Testis (tissue), 3 donors: ENCODE results near the gene MZT2A. TPM values are rescaled to one million over a fixed set of nuclear protein-coding genes. Genes with fewer than 3 reads are reported as not detected.
"Not testable (repeated sequence)": the region's sequence is repeated elsewhere in the genome, so short reads cannot be mapped to it uniquely, and the experiment has no call there.

ENCODE experiments used
- DNase-seq: peaks from one replicate; pipeline ENCODE4 v3.0.0-alpha.2; 2019
- H3K27ac ChIP-seq, 2 donors: fragments of 200-600 bp; sonication (generic); one replicate each; pipeline ENCODE4 v1.5.1; 2019
- H3K27me3 ChIP-seq: fragments of 200-600 bp; sonication (generic); one replicate; pipeline ENCODE4 v1.5.1; 2019
- H3K36me3 ChIP-seq: fragments of 200-600 bp; sonication (generic); one replicate; pipeline ENCODE4 v1.5.1; 2017; ENCODE audit warnings: low read depth; ENCODE audit errors: missing control alignments
- H3K4me1 ChIP-seq: fragments of 200-600 bp; sonication (generic); one replicate; pipeline ENCODE4 v1.5.1; 2019
- H3K4me3 ChIP-seq, 2 donors: fragments of 200-600 bp; sonication (generic); one replicate each; pipeline ENCODE4 v1.5.1; 2017 to 2019
- H3K9me3 ChIP-seq: fragments of 200-600 bp; sonication (generic); one replicate; pipeline ENCODE4 v1.5.1; 2017
- CTCF ChIP-seq, 3 experiments: fragments of 450-650 bp in 2 of 3; fragments of 200-600 bp in 1 of 3; sonication (generic) in 1 of 3; IDR thresholded peaks; one replicate each; pipeline ENCODE4 v1.5.1; 2016 to 2019; ENCODE audit warnings: antibody characterized with exemption in 3 of 3, mild to moderate bottlenecking in 2 of 3, moderate library complexity in 1 of 3
- POLR2A ChIP-seq: fragments of 450-650 bp; IDR thresholded peaks from one replicate; pipeline ENCODE4 v1.6.1; 2017; ENCODE audit warnings: antibody characterized with exemption, mild to moderate bottlenecking, moderate library complexity
- WGBS, 2 donors: methylation state at CpG; one replicate each; pipeline ENCODE4 v1.1.5; 2018; 5-methylcytosine and 5-hydroxymethylcytosine counted together
- intact Hi-C: fragments of 100-400 bp; cut with DNase I; formaldehyde crosslinking; loops from one replicate; pipeline ENCODE4 v1.15.1; 2023; ENCODE audit warnings: low total_unique reads
- polyA plus RNA-seq: library from polyadenylated mRNA; stranded (reverse); fragments of 350-450 nt; fragmentation: Illumina TruSeq; extraction: RNeasy Lipid Tissue Mini Kit (QIAGEN cat#74804); gene quantifications from one replicate; pipeline ENCODE4 v1.2.3, GENCODE V29; 2014; ENCODE audit warnings: low read depth, low replicate concordance; ENCODE audit not compliant: insufficient read depth
- total RNA-seq, 2 donors: library from RNA; depleted of rRNA; stranded (reverse); fragments of >200 nt; gene quantifications; one replicate each; pipeline ENCODE4 v1.2.3, GENCODE V29; 2016

Gene MZT2A
- total and polyA plus RNA-seq, 3 donors from 2014 or later: 67.3 to 113 (median 86.8) TPM

GRCh38 chr2:131517106-131517831, 25.1 kb upstream of the MZT2A start:
- Histone ChIP-seq H3K27ac (no peak overlapping the region), H3K4me1 (peaks cover 14% of the 10 kb centered on the region), H3K36me3 (no peaks in the 10 kb centered on the region), H3K4me3 (no peak overlapping the region), H3K9me3 (no peaks in the 10 kb centered on the region), H3K27me3 (no peaks in the 10 kb centered on the region)
- WGBS, 2 donors: 86 to 91% methylated on average over 9 to 17 of the region's 17 CpGs
- DNase-seq: no peak
- TF ChIP-seq POLR2A (no peak), CTCF (IDR thresholded peaks at IDR 0.05) (no peak)
- intact Hi-C loops: no loop called here

DNA sequence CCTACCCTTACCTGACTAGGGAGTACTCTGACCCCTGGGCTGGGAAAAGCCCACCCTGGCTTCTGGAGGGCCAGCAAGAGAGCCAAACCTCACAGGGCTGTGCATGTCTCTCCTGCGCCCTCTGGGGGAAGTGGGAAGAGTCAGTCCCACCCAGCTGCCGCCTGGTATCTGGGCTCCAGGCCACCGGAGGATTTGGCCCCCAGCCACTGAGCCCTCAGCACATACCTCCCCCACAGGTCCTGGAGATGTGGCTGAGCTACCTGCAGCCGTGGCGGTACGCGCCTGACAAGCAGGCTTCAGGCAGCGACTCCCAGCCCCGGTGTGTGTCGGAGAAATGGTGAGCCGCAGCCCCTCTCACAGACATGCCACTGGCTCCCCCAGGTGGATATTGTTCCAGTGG, 24.4 kb upstream of the MZT2A start:
- peak; percentile 78 for DNase-seq
- H3K4me3 ChIP-seq, intact Hi-C loops, H3K36me3 ChIP-seq, H3K9me3 ChIP-seq, H3K27me3 ChIP-seq, H3K4me1 ChIP-seq, H3K27ac ChIP-seq: not testable (repeated sequence)
- 67% methylated on average over 11 of the region's 11 CpGs for WGBS, 2 donors
- TF ChIP-seq CTCF (IDR thresholded peaks at IDR 0.05): peak in 2 of 3 experiments; percentile 29 to 39

DNA sequence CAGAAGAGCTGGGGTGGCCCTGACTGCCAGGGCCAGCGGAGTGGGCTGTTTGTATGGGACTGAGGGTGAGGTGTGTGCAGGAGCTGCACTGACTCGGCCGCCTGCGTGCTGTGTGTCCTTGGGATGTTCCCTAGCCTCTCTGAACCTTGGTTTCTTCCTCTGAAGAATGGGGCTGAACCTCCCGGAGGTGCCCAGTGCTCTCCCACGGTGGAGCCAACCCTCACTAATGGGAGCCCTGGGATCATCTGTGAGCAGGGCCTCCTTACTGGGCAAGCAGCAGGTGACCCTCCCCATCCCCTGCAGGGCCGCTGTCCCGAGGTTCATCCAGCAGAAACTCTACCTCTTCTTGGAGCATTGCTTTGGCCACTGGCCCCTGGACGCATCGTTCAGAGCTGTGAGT, 23.8 kb upstream of the MZT2A start:
- Histone ChIP-seq H3K9me3 (no peaks in the 10 kb centered on the region), H3K4me3 (no peak overlapping the region), H3K36me3 (no peaks in the 10 kb centered on the region), H3K27me3 (no peaks in the 10 kb centered on the region), H3K4me1 (peaks cover 9% of the 10 kb centered on the region), H3K27ac (no peak overlapping the region)
- WGBS, 2 donors: 50 to 54% methylated on average over 1 to 10 of the region's 10 CpGs
- TF ChIP-seq POLR2A: no peak
- no peak for TF ChIP-seq CTCF (IDR thresholded peaks at IDR 0.05)
- intact Hi-C loops: no loop called here
- DNase-seq: no peak

DNA sequence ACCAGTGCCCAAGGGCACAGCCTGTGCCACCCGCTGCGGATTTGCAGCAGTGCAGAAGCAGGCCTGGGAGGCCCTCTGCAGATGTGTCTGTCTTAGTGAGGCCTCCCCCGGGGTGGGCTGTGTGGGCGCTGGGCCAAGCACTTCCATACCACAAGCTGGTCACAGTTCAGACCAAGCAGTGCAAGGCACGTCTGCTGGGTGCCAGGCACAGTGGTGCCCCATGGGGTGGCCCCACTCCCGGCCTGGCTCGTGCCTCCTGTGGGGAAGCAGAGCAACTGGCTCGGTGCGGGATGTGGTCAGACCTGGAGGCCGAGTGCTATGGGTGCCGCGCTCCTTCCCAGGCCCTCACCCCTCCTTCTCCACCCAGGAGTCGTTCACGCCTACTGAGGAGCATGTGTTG, 23.0 kb upstream of the MZT2A start:
- H3K9me3 ChIP-seq, intact Hi-C loops, H3K36me3 ChIP-seq, DNase-seq, H3K4me3 ChIP-seq, H3K27ac ChIP-seq, H3K4me1 ChIP-seq, H3K27me3 ChIP-seq: not testable (repeated sequence)
- 89% methylated on average over 14 of the region's 14 CpGs; no CpG with 5 or more reads in 1 of the 2 donors for WGBS, 2 donors

GRCh38 chr2:131514408-131515166, 22.4 kb upstream of the MZT2A start:
- whole genome bisulfite sequencing, 2 donors: 65 to 90% methylated on average over 14 to 15 of the region's 15 CpGs
- H3K36me3 ChIP-seq, H3K4me1 ChIP-seq, H3K27me3 ChIP-seq, H3K4me3 ChIP-seq, intact Hi-C loops, H3K9me3 ChIP-seq, H3K27ac ChIP-seq, DNase-seq: not testable (repeated sequence)

DNA sequence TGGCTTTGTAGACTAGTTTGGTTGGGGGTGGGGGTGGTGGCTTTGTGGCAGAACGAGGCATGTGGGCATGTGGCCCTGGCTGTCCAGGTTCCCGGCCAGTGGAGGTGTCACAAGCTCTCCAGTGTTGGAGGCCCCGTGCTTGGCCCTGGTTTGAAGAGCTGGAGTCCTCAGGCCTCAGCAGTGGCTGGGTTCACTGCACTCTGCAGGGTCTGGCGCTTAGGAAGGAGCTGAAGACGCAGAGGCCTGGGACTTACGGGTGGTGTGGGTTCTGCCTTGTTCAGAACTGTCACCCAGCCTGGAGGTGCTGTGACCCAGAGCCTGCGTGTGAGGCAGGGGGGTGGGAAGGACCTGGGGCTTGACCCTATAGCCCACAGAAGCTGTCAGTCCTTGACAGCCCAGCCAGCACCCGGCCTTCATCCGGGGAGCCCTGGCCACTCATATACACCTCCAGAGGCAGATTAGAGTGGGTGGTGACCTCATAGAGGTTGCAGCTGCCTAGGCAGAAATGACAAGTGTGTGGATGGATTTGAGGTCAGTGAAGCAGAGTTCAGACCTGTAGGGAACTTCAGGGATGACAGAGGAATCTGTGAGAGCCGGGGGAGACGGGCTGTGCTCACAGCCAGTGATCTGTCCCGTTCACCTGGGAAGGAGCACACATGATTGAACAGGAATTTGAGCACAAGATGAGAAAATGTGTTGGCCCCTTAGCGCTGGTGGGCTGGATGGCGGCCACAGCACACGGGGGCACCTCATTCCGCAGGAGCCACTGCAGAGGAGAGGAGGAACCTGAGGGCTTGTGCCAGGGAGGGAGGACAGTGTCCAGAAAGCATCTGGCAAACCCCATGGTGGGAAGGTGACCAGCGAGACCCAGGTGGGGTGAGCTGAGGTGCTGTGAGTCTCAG, 20.0 kb upstream of the MZT2A start:
- H3K4me1 ChIP-seq, DNase-seq, H3K4me3 ChIP-seq, H3K9me3 ChIP-seq, H3K36me3 ChIP-seq, H3K27me3 ChIP-seq, H3K27ac ChIP-seq, intact Hi-C loops: not testable (repeated sequence)
- WGBS, 2 donors: 69 to 90% methylated on average over 9 to 14 of the region's 17 CpGs

GRCh38 chr2:131511291-131511968, 19.2 kb upstream of the MZT2A start:
- DNase-seq, H3K36me3 ChIP-seq, intact Hi-C loops: not testable (repeated sequence)

More at GRCh38 chr2:131511291-131511968, 19.2 kb upstream of the MZT2A start:
- H3K4me3 ChIP-seq, H3K27me3 ChIP-seq, H3K9me3 ChIP-seq, H3K27ac ChIP-seq, H3K4me1 ChIP-seq: not testable (repeated sequence)
- WGBS, 2 donors: 78 to 83% methylated on average over 21 to 22 of the region's 22 CpGs
